DOHH2 (cell line): ENCODE measurements around the gene MBD2.

Experiments
- EZH2phosphoT487 ChIP-seq: fragments of 200-600 bp; sonication (generic); IDR thresholded peaks from 2 replicates; pipeline ENCODE4 v1.6.1; 2017; ENCODE audit warnings: borderline replicate concordance, mild to moderate bottlenecking, antibody characterized with exemption, low read length, moderate library complexity, mixed read lengths
- TF ChIP-seq, protein P1 (sequence below): fragments of 200-600 bp; sonication (generic); IDR thresholded peaks from one replicate; pipeline ENCODE4 v1.5.1; 2014; ENCODE audit warnings: antibody characterized with exemption, mild to moderate bottlenecking, low read depth, low read length; ENCODE audit not compliant: poor library complexity, severe bottlenecking

DNA sequence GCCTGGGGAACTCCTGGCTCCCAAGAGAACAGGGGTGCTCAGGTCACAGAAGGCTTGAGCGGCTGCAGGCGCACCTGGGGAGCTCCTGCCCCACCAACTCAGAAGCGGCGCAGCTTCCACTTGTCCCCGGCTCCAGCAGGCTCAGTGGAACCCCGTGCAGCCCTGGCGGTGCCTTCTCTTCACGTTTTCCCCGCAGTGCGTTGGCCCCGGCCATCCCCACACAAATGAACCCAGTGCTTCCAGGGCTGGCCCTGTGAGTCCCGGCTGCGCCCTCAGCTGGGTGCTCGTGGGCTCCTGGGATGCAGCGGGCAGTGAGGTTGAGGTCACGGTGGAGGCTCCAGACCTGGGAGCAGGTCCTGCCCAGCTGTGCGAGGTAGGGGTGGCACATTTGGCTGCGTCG, 17.9 kb upstream of the MBD2 start:
- TF ChIP-seq, protein P1, sequence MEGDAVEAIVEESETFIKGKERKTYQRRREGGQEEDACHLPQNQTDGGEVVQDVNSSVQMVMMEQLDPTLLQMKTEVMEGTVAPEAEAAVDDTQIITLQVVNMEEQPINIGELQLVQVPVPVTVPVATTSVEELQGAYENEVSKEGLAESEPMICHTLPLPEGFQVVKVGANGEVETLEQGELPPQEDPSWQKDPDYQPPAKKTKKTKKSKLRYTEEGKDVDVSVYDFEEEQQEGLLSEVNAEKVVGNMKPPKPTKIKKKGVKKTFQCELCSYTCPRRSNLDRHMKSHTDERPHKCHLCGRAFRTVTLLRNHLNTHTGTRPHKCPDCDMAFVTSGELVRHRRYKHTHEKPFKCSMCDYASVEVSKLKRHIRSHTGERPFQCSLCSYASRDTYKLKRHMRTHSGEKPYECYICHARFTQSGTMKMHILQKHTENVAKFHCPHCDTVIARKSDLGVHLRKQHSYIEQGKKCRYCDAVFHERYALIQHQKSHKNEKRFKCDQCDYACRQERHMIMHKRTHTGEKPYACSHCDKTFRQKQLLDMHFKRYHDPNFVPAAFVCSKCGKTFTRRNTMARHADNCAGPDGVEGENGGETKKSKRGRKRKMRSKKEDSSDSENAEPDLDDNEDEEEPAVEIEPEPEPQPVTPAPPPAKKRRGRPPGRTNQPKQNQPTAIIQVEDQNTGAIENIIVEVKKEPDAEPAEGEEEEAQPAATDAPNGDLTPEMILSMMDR: no peak
- no peak for TF ChIP-seq EZH2phosphoT487
